ENCODE data around the gene CYSRT1. TPM values are rescaled to one million over a fixed set of nuclear protein-coding genes. Genes with fewer than 3 reads are reported as not detected.

CYSRT1 gene
- 0.81 TPM for total RNA-seq

- no peak for DNase-seq (ENCODE audit: low spot score)
- no peak for ATAC-seq
These were observed at the start of gene CYSRT1 for GRCh38 chr9:137224830-137225694. Gene CYSRT1 (plus strand): TSS chr9:137225174. CDS start chr9:137225622, 448 bp downstream.

- ATAC-seq (no peak), DNase-seq (ENCODE audit: low spot score) (no peak)
These were observed 49.5 kb upstream of the CYSRT1 start for GRCh38 chr9:137175345-137175961.

- peak; percentile 81 for ATAC-seq
- DNase-seq (ENCODE audit: low spot score) = no peak
These were observed 48.4 kb upstream of the CYSRT1 start for GRCh38 chr9:137176302-137177182.

- DNase-seq (ENCODE audit: low spot score) = no peak
These were observed 46.6 kb upstream of the CYSRT1 start for GRCh38 chr9:137178201-137178938.

GRCh38 chr9:137178939-137179630 lies 45.9 kb upstream of the CYSRT1 start:
- DNase-seq (ENCODE audit: low spot score) (no peak), ATAC-seq (no peak)

More at GRCh38 chr9:137178201-137178938, 46.6 kb upstream of the CYSRT1 start:
- ATAC-seq = no peak

- no peak for ATAC-seq
These were observed 45.2 kb upstream of the CYSRT1 start for GRCh38 chr9:137179761-137180160.

GRCh38 chr9:137180491-137180890 lies 44.5 kb upstream of the CYSRT1 start:
- DNase-seq (ENCODE audit: low spot score) (no peak), ATAC-seq (no peak)

More at GRCh38 chr9:137179761-137180160, 45.2 kb upstream of the CYSRT1 start:
- DNase-seq (ENCODE audit: low spot score) = no peak

- ATAC-seq (no peak), DNase-seq (ENCODE audit: low spot score) (no peak)
These were observed 43.3 kb upstream of the CYSRT1 start for GRCh38 chr9:137181680-137182079.

GRCh38 chr9:137182836-137183235 lies 42.1 kb upstream of the CYSRT1 start:
- no peak for DNase-seq (ENCODE audit: low spot score)
- ATAC-seq = no peak

- DNase-seq (ENCODE audit: low spot score) = no peak
- no peak for ATAC-seq
These were observed 40.9 kb upstream of the CYSRT1 start for GRCh38 chr9:137183980-137184595.

GRCh38 chr9:137184881-137185660 lies 39.9 kb upstream of the CYSRT1 start:
- no peak for ATAC-seq
- no peak for DNase-seq (ENCODE audit: low spot score)

- DNase-seq (ENCODE audit: low spot score) = no peak
- ATAC-seq = no peak
These were observed 39.1 kb upstream of the CYSRT1 start for GRCh38 chr9:137185921-137186320.

- DNase-seq (ENCODE audit: low spot score) = peak; percentile 61
- ATAC-seq = no peak
These were observed 38.6 kb upstream of the CYSRT1 start for GRCh38 chr9:137186385-137186784.

GRCh38 chr9:137187386-137187785 lies 37.6 kb upstream of the CYSRT1 start:
- DNase-seq (ENCODE audit: low spot score) (no peak), ATAC-seq (no peak)

GRCh38 chr9:137188086-137188489 lies 36.9 kb upstream of the CYSRT1 start:
- no peak for ATAC-seq

GRCh38 chr9:137188490-137189296 lies 36.3 kb upstream of the CYSRT1 start, which contains the start of the genes ANAPC2 and SSNA1:
Gene ANAPC2 (minus strand): TSS chr9:137188560. CDS start chr9:137188532, 28 bp downstream.
Gene SSNA1 (plus strand): TSS chr9:137188676. CDS start chr9:137188727, 51 bp downstream.
- peak; percentile 86 for ATAC-seq

More at GRCh38 chr9:137188086-137188489, 36.9 kb upstream of the CYSRT1 start:
- DNase-seq (ENCODE audit: low spot score) = no peak

More at GRCh38 chr9:137188490-137189296, 36.3 kb upstream of the CYSRT1 start, which contains the start of the genes ANAPC2 and SSNA1:
- DNase-seq (ENCODE audit: low spot score) = peak; percentile 94

All from left lobe of liver (tissue), 2 donors.